Esophagus muscularis mucosa (tissue), 4 donors: ENCODE measurements around the gene ZBTB18. TPM values are rescaled to one million over a fixed set of nuclear protein-coding genes. Genes with fewer than 3 reads are reported as not detected.
A peak's percentile ranks its signal among the peaks of the same experiment; 100 is the strongest.
"Not testable (repeated sequence)": the region's sequence is repeated elsewhere in the genome, so short reads cannot be mapped to it uniquely, and the experiment has no call there.

Source experiments
- DNase-seq: peaks from one replicate; pipeline ENCODE4 v3.0.0-alpha.2; 2017; ENCODE audit errors: extremely low spot score
- H3K27ac ChIP-seq, 4 donors: fragments of 200-600 bp; sonication (generic); replicated peaks in 1 of 4; 1 replicate in 3 of 4; 2 replicates in 1 of 4; pipeline ENCODE4 v1.5.1; 2016 to 2019; ENCODE audit warnings: mild to moderate bottlenecking in 1 of 4
- H3K27me3 ChIP-seq, 4 donors: fragments of 200-600 bp; sonication (generic); one replicate each; pipeline versions ENCODE4 v1.5.1 to v1.6.0; 2016 to 2019
- H3K36me3 ChIP-seq, 4 donors: fragments of 200-600 bp; sonication (generic); one replicate each; pipeline ENCODE4 v1.5.1; 2016 to 2019
- H3K4me1 ChIP-seq, 4 donors: fragments of 200-600 bp; sonication (generic); one replicate each; pipeline ENCODE4 v1.5.1; 2016 to 2019
- H3K4me3 ChIP-seq, 4 donors: fragments of 200-600 bp; sonication (generic); 1 replicate in 2 of 4; 2 replicates in 2 of 4; pipeline ENCODE4 v1.5.1; 2016 to 2019; ENCODE audit warnings: mild to moderate bottlenecking in 4 of 4, moderate library complexity in 1 of 4
- H3K9me3 ChIP-seq, 4 donors: fragments of 200-600 bp; sonication (generic); 1 replicate in 3 of 4; 2 replicates in 1 of 4; pipeline ENCODE4 v1.5.1; 2016 to 2019
- CTCF ChIP-seq, 3 experiments: fragments of 200-600 bp in 2 of 3; fragments of 450-650 bp in 1 of 3; sonication (generic) in 2 of 3; IDR thresholded peaks; one replicate each; pipeline ENCODE4 v1.5.1; 2017 to 2019; ENCODE audit warnings: antibody characterized with exemption in 3 of 3, mild to moderate bottlenecking in 2 of 3, moderate library complexity in 1 of 3
- EP300 ChIP-seq: sonication (generic); formaldehyde crosslinking; IDR thresholded peaks from one replicate; pipeline ENCODE4 v1.6.1; 2017; ENCODE audit warnings: antibody characterized with exemption
- POLR2A ChIP-seq: fragments of 450-650 bp; IDR thresholded peaks from one replicate; pipeline ENCODE4 v1.6.1; 2017; ENCODE audit warnings: antibody characterized with exemption, moderate library complexity, mild to moderate bottlenecking, low read depth
- POLR2AphosphoS5 ChIP-seq, 2 donors: sonication (generic); formaldehyde crosslinking; IDR thresholded peaks; one replicate each; pipeline ENCODE4 v1.6.1; 2017; ENCODE audit warnings: antibody characterized with exemption in 2 of 2
- WGBS: methylation state at CpG from one replicate; pipeline ENCODE4 v1.1.5; 2018; 5-methylcytosine and 5-hydroxymethylcytosine counted together
- intact Hi-C: fragments of 100-400 bp; cut with DNase I; formaldehyde crosslinking; loops from one replicate; pipeline ENCODE4 v1.15.1; 2023
- total RNA-seq, 4 donors: library from RNA; depleted of rRNA; stranded (reverse); fragments of >200 nt; gene quantifications; one replicate each; pipeline versions ENCODE4 v1.1.0 to v1.2.1, GENCODE V29; 2016

Gene ZBTB18
- total RNA-seq, 4 donors from 2014 or later: 15.0 to 23.7 (median 18.2) TPM

- intact Hi-C loops: loop anchor here (10.0 kb wide), 2 partner anchors 403 to 697 kb away; no protein-coding TSS in a partner anchor
Observed at GRCh38 chr1:244042293-244042692, 8.8 kb upstream of the ZBTB18 start.

GRCh38 chr1:244044423-244044822 is 6.7 kb upstream of the ZBTB18 start:
- Histone ChIP-seq H3K27me3 (no peaks in the 10 kb centered on the region), H3K4me1 (peaks cover 6 to 8% (median 7%) of the 10 kb centered on the region in 4 donors), H3K36me3 (no peaks in the 10 kb centered on the region), H3K9me3 (no peaks in the 10 kb centered on the region), H3K4me3 (no peak overlapping the region), H3K27ac (no peak overlapping the region)
- 61% methylated on average over 1 of the region's 1 CpG for WGBS
- DNase-seq: no peak
- TF ChIP-seq POLR2AphosphoS5 (IDR thresholded peaks at IDR 0.05) (no peak), CTCF (IDR thresholded peaks at IDR 0.05) (no peak), POLR2A (no peak), EP300 (no peak)
- intact Hi-C loops: loop anchor here (10.0 kb wide), 2 partner anchors 400 to 700 kb away; no protein-coding TSS in a partner anchor

More at GRCh38 chr1:244042293-244042692, 8.8 kb upstream of the ZBTB18 start:
- no peaks in the 10 kb centered on the region for H3K9me3 ChIP-seq
- TF ChIP-seq POLR2A (no peak), CTCF (IDR thresholded peaks at IDR 0.05) (no peak), EP300 (no peak), POLR2AphosphoS5 (IDR thresholded peaks at IDR 0.05) (no peak)
- WGBS: 95% methylated on average over 3 of the region's 3 CpGs
- no peaks in the 10 kb centered on the region for H3K27me3 ChIP-seq
- no peak overlapping the region for H3K27ac ChIP-seq
- no peaks in the 10 kb centered on the region for H3K36me3 ChIP-seq
- no peak for DNase-seq
- no peak overlapping the region for H3K4me3 ChIP-seq
- H3K4me1 ChIP-seq: peaks cover 6 to 8% (median 7%) of the 10 kb centered on the region in 4 donors

DNA sequence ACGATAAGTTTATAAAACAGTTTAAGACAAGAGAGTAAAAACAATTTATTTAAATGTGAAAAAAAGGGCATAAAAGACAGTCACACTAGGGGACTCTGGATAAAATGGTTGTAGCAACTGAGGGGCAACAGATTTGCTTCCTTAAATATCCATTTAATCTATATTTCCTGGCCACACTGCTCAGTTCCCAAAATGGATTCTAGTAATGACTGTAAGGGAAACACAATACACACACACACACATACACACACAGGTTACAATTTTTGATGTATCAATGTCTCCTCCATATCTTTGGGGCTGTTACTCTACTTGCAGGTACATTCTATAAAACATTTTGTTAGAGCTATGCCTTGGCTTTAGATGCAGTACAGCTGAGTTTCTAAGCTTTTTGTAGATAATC is 4.8 kb upstream of the ZBTB18 start:
- Histone ChIP-seq H3K4me1 (peaks cover 17 to 23% (median 20%) of the 10 kb centered on the region in 4 donors), H3K27ac (peak overlapping the region; percentile 95 to 99 (median 96))
- H3K4me3 ChIP-seq, H3K27me3 ChIP-seq, H3K36me3 ChIP-seq, H3K9me3 ChIP-seq, DNase-seq: not testable (repeated sequence)
- intact Hi-C loops: loop anchor here (2.0 to 10.0 kb wide), 4 partner anchors 116 to 701 kb away; no protein-coding TSS in a partner anchor
- 91% methylated on average over 1 of the region's 1 CpG for WGBS

- Histone ChIP-seq H3K36me3 (no peaks in the 10 kb centered on the region), H3K9me3 (no peaks in the 10 kb centered on the region), H3K4me3 (peak overlapping the region; percentile 71 to 97 (median 84)), H3K4me1 (peaks cover 25 to 31% (median 29%) of the 10 kb centered on the region in 4 donors), H3K27ac (peak overlapping the region; percentile 95 to 99 (median 96)), H3K27me3 (no peaks in the 10 kb centered on the region)
- TF ChIP-seq POLR2AphosphoS5 (IDR thresholded peaks at IDR 0.05) (peak in 1 of 2 donors; percentile 16), POLR2A (no peak), EP300 (no peak), CTCF (IDR thresholded peaks at IDR 0.05) (no peak)
- no peak for DNase-seq
- intact Hi-C loops: loop anchor here (1.0 to 10.0 kb wide), 5 partner anchors 115 to 702 kb away; partner anchors contain the start of gene AKT3
- WGBS: 14% methylated on average over 13 of the region's 13 CpGs
Observed at GRCh38 chr1:244046907-244047611, 4.0 kb upstream of the ZBTB18 start.

DNA sequence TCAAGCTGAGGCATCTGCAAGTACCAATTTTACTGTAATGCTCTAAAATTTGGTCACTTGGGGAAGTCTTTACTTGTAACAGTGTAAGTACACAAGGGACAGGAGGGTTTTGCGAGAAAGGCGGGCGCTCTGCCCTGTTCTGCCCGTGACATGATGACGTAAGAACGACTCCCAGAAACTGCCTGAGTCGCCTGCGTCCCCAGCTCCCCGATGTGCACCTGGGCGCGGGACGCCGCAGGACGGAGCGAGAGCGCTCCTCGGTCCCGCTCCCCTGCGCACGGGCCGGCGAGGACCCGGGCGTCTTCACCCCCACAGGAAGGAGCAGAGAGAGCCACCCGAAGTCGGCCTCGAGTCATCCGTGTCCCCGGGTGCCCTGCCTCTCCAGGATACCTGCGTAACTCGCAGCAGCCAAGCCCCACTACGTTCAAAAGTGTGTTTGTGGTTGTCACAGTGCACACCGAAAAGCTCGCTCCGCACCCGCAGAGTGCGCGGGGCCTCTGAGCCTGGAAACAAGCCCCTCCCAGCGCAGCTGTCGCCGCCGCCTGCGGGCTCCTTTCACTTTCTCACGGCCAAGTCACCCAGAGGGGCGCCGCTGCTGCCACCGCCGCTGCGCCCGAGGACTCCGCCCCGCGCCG is 3.3 kb upstream of the ZBTB18 start:
- H3K9me3 ChIP-seq: no peaks in the 10 kb centered on the region
- H3K27me3 ChIP-seq: no peaks in the 10 kb centered on the region
- peak overlapping the region; percentile 71 to 97 (median 84) for H3K4me3 ChIP-seq
- 0% methylated on average over 34 of the region's 54 CpGs for WGBS
- TF ChIP-seq POLR2AphosphoS5 (IDR thresholded peaks at IDR 0.05) (peak; percentile 92 to 98), CTCF (IDR thresholded peaks at IDR 0.05) (no peak), POLR2A (peak; percentile 87), EP300 (peak; percentile 10)
- no peaks in the 10 kb centered on the region for H3K36me3 ChIP-seq
- peak overlapping the region; percentile 95 to 99 (median 96) for H3K27ac ChIP-seq
- DNase-seq: no peak
- intact Hi-C loops: loop anchor here (1.0 to 10.0 kb wide), 5 partner anchors 115 to 703 kb away; partner anchors contain the start of gene AKT3
- peaks cover 29 to 38% (median 35%) of the 10 kb centered on the region in 4 donors for H3K4me1 ChIP-seq
